ENCODE data around the gene AMTN. TPM values are rescaled to one million over a fixed set of nuclear protein-coding genes. Genes with fewer than 3 reads are reported as not detected.
A peak's percentile ranks its signal among the peaks of the same experiment; 100 is the strongest.

AMTN gene
- total RNA-seq, 1 experiment from 2014 or later: not detected

DNA sequence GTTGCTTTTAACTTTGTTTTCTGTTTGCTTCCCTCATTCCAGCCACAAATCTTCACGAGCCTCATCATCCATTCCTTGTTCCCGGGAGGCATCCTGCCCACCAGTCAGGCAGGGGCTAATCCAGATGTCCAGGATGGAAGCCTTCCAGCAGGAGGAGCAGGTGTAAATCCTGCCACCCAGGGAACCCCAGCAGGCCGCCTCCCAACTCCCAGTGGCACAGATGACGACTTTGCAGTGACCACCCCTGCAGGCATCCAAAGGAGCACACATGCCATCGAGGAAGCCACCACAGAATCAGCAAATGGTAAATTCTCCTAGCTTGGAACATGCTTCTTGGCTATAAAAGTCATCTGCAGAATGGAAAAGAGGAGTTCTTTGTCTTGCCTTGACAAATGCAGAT lies 12.6 kb downstream of the AMTN start:
- ATAC-seq (no peak), DNase-seq (no peak)
- Histone ChIP-seq H3K36me3 (ENCODE audit: low read depth, low read length) (no peaks in the 10 kb centered on the region), H3K9me2 (replicated peaks; ENCODE audit: low read length) (no peaks in the 10 kb centered on the region), H3K79me2 (ENCODE audit: low read length) (no peaks in the 10 kb centered on the region), H3K4me3 (ENCODE audit: low read length) (no peak overlapping the region), H3K9ac (ENCODE audit: low read length) (no peak overlapping the region), H3K27ac (ENCODE audit: low read length) (no peak overlapping the region), H4K20me1 (ENCODE audit: low read length) (no peaks in the 10 kb centered on the region), H3F3A (ENCODE audit: low read length, unreplicated experiment) (no peaks in the 10 kb centered on the region), H3K4me2 (ENCODE audit: low read length) (no peak overlapping the region), H3K9me3 (ENCODE audit: low read length) (no peaks in the 10 kb centered on the region), H3K4me1 (ENCODE audit: insufficient read depth, low read length) (no peaks in the 10 kb centered on the region), H3K27me3 (ENCODE audit: low read length) (peaks cover 11% of the 10 kb centered on the region; the same call in 1 of the 2 replicates), H2AFZ (ENCODE audit: low read length) (no peak overlapping the region)
- BruUV-seq (replicated peaks): no TSS peak
- ChIA-PET CTCF (no interaction called here), POLR2A (ENCODE audit: unreplicated experiment) (no interaction called here)
- no peak for TF ChIP-seq EZH2phosphoT487 (IDR thresholded peaks at IDR 0.05; ENCODE audit: borderline replicate concordance, low read length)
- no peak for TF ChIP-seq EZH2 (IDR thresholded peaks at IDR 0.05; ENCODE audit: low read length, unreplicated experiment)
- intact Hi-C loops (cut with micrococcal nuclease): no loop called here

DNA sequence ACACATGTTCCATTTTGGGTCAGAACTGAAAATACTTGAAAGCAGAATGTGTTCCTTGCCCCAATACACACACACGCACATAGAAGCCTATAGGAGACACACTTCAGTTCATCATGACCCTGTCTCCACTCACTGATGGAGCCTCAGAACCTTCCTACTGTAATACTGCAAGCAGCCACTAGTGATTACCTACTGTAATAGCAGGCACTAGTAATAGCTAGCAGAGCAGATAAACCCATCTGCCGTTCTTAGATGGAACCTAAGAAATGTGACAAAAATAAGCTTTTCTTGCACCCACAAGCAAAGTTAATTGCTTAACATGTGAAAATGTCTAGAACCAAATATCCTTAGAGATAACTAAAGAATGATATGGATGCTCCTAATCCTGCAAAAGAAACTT lies 13.6 kb downstream of the AMTN start:
- Histone ChIP-seq H3K9ac (ENCODE audit: low read length) (no peak overlapping the region), H3K9me3 (ENCODE audit: low read length) (no peaks in the 10 kb centered on the region), H3F3A (ENCODE audit: low read length, unreplicated experiment) (no peaks in the 10 kb centered on the region), H3K36me3 (ENCODE audit: low read depth, low read length) (no peaks in the 10 kb centered on the region), H3K79me2 (ENCODE audit: low read length) (no peaks in the 10 kb centered on the region), H3K4me2 (ENCODE audit: low read length) (no peak overlapping the region), H3K4me1 (ENCODE audit: insufficient read depth, low read length) (no peaks in the 10 kb centered on the region), H3K27me3 (ENCODE audit: low read length) (peaks cover 11% of the 10 kb centered on the region; the same call in 1 of the 2 replicates), H3K9me2 (replicated peaks; ENCODE audit: low read length) (no peaks in the 10 kb centered on the region), H3K4me3 (ENCODE audit: low read length) (no peak overlapping the region), H2AFZ (ENCODE audit: low read length) (no peak overlapping the region), H3K27ac (ENCODE audit: low read length) (no peak overlapping the region), H4K20me1 (ENCODE audit: low read length) (no peaks in the 10 kb centered on the region)
- POLR2A ChIA-PET (ENCODE audit: unreplicated experiment): no interaction called here
- BruUV-seq (replicated peaks): no TSS peak
- intact Hi-C loops (cut with micrococcal nuclease): no loop called here
- ATAC-seq (peak; percentile 59; the same call in 1 of the 2 replicates), DNase-seq (peak; percentile 39)
- CTCF ChIA-PET: no interaction called here
- TF ChIP-seq, protein P1, sequence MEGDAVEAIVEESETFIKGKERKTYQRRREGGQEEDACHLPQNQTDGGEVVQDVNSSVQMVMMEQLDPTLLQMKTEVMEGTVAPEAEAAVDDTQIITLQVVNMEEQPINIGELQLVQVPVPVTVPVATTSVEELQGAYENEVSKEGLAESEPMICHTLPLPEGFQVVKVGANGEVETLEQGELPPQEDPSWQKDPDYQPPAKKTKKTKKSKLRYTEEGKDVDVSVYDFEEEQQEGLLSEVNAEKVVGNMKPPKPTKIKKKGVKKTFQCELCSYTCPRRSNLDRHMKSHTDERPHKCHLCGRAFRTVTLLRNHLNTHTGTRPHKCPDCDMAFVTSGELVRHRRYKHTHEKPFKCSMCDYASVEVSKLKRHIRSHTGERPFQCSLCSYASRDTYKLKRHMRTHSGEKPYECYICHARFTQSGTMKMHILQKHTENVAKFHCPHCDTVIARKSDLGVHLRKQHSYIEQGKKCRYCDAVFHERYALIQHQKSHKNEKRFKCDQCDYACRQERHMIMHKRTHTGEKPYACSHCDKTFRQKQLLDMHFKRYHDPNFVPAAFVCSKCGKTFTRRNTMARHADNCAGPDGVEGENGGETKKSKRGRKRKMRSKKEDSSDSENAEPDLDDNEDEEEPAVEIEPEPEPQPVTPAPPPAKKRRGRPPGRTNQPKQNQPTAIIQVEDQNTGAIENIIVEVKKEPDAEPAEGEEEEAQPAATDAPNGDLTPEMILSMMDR (conservative IDR thresholded peaks at IDR 0.05; ENCODE audit: low read depth, low read length): peak; percentile 48
- no peak for TF ChIP-seq EZH2 (IDR thresholded peaks at IDR 0.05; ENCODE audit: low read length, unreplicated experiment)
- no peak for TF ChIP-seq EZH2phosphoT487 (IDR thresholded peaks at IDR 0.05; ENCODE audit: borderline replicate concordance, low read length)

DNA sequence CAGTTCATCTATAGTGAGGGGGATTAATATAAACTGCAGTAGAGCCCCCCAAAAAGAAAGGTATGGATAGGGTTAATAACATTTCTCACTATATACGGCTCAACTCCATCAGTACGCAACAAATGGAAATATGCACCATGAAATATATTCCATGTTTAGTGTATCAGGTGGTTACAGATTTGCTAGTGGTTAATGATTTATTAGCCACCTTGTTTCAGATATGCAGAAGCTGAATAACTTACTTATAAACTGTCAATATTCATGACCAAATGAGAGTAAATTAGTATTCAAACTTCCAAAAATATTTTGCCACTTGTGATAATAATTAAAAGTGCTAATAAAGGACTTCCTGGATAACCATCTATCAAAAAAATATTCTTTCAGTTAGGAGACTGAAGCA lies 14.8 kb downstream of the AMTN start:
- intact Hi-C loops (cut with micrococcal nuclease): no loop called here
- TF ChIP-seq, protein P1 (conservative IDR thresholded peaks at IDR 0.05; ENCODE audit: low read depth, low read length): no peak
- TF ChIP-seq EZH2 (IDR thresholded peaks at IDR 0.05; ENCODE audit: low read length, unreplicated experiment): no peak
- CTCF ChIA-PET: no interaction called here

More for the DNA sequence above, 14.8 kb downstream of the AMTN start:
- Histone ChIP-seq H3K4me2 (ENCODE audit: low read length) (no peak overlapping the region), H3K9ac (ENCODE audit: low read length) (no peak overlapping the region), H3K9me2 (replicated peaks; ENCODE audit: low read length) (no peaks in the 10 kb centered on the region), H3K27me3 (ENCODE audit: low read length) (peaks cover 16% of the 10 kb centered on the region; the same call in 1 of the 2 replicates), H3K27ac (ENCODE audit: low read length) (no peak overlapping the region), H3K4me1 (ENCODE audit: insufficient read depth, low read length) (no peaks in the 10 kb centered on the region), H3K9me3 (ENCODE audit: low read length) (no peaks in the 10 kb centered on the region), H4K20me1 (ENCODE audit: low read length) (no peaks in the 10 kb centered on the region), H3F3A (ENCODE audit: low read length, unreplicated experiment) (no peaks in the 10 kb centered on the region), H3K4me3 (ENCODE audit: low read length) (no peak overlapping the region), H3K79me2 (ENCODE audit: low read length) (no peaks in the 10 kb centered on the region), H2AFZ (ENCODE audit: low read length) (no peak overlapping the region), H3K36me3 (ENCODE audit: low read depth, low read length) (no peaks in the 10 kb centered on the region)
- POLR2A ChIA-PET (ENCODE audit: unreplicated experiment): no interaction called here
- ATAC-seq: no peak
- DNase-seq: no peak
- BruUV-seq (replicated peaks): no TSS peak
